ENCODE results near the gene CCL1. TPM values are rescaled to one million over a fixed set of nuclear protein-coding genes. Genes with fewer than 3 reads are reported as not detected.

Gene CCL1
- total and polyA plus RNA-seq, 10 of the 15 experiments (the other 5 are each of a cell fraction or from before 2014, with no cell fraction given): 0.14 to 1.8 (median 0.40) TPM; not detected in 3

DNA sequence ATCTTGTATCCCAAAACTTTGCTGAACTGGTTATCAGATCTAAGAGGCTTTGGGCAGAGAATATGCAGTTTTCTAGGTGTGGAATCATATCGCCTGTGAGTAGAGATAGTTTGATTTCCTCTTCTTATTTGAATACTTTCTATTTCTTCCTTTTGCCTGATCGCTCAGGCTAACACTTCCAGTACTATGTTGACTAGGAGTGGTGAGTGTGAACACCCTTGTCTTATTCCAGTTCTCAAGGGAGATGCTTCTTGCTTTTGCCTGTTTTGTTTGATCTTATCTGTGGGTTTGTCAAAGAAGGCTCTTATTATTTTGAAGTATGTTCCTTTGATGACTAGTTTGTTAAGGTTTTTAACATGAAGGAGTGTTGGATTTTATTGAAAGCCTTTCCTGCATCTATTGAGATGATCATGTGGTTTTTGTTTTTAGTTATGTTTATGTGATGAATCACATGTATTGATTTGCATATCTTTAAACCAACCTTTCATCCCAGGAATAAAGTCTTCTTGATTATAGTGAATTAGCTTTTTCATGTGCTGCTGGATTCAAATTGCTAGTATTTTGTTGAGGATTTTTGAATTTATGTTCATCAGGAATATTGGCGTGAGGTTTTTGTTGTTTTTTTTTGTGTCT lies 23.8 kb downstream of the CCL1 start:
- intact Hi-C loops (cut with micrococcal nuclease; ENCODE audit: unreplicated experiment): no loop called here
- no peaks in the 10 kb centered on the region for H3K79me2 ChIP-seq (ENCODE audit: control insufficient read depth, insufficient read depth, low read length)
- no peak overlapping the region for H3K9ac ChIP-seq (ENCODE audit: control insufficient read depth, insufficient read depth, low read length)
- no peak overlapping the region for H2AFZ ChIP-seq (ENCODE audit: control insufficient read depth, low read depth, low read length)
- DNase-seq (ENCODE audit: low read depth, low spot score) (no peak), FAIRE-seq (no peak), ATAC-seq (no peak)
- no peak for TF ChIP-seq GATAD2B (conservative IDR thresholded peaks at IDR 0.05; ENCODE audit: low read depth)
- no peak for TF ChIP-seq SIN3A (IDR thresholded peaks at IDR 0.05; ENCODE audit: low read depth, low read length)
- TF ChIP-seq SP1 (IDR thresholded peaks at IDR 0.05; ENCODE audit: low read depth, low read length): no peak
- no peak for TF ChIP-seq POLR2AphosphoS5 (IDR thresholded peaks at IDR 0.05; ENCODE audit: low read length)
- no peak for TF ChIP-seq ZBED1 (IDR thresholded peaks at IDR 0.05; ENCODE audit: borderline replicate concordance)
- TF ChIP-seq ETV6 (conservative IDR thresholded peaks at IDR 0.05 in 1 of 2, IDR thresholded peaks at IDR 0.05 in 1 of 2; ENCODE audit: borderline replicate concordance in 1 of 2, low read depth in 1 of 2): no peak
- TF ChIP-seq, protein P1, sequence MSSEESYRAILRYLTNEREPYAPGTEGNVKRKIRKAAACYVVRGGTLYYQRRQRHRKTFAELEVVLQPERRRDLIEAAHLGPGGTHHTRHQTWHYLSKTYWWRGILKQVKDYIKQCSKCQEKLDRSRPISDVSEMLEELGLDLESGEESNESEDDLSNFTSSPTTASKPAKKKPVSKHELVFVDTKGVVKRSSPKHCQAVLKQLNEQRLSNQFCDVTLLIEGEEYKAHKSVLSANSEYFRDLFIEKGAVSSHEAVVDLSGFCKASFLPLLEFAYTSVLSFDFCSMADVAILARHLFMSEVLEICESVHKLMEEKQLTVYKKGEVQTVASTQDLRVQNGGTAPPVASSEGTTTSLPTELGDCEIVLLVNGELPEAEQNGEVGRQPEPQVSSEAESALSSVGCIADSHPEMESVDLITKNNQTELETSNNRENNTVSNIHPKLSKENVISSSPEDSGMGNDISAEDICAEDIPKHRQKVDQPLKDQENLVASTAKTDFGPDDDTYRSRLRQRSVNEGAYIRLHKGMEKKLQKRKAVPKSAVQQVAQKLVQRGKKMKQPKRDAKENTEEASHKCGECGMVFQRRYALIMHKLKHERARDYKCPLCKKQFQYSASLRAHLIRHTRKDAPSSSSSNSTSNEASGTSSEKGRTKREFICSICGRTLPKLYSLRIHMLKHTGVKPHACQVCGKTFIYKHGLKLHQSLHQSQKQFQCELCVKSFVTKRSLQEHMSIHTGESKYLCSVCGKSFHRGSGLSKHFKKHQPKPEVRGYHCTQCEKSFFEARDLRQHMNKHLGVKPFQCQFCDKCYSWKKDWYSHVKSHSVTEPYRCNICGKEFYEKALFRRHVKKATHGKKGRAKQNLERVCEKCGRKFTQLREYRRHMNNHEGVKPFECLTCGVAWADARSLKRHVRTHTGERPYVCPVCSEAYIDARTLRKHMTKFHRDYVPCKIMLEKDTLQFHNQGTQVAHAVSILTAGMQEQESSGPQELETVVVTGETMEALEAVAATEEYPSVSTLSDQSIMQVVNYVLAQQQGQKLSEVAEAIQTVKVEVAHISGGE (CRISPR knock-in tag; IDR thresholded peaks at IDR 0.05): no peak
- TF ChIP-seq, protein P2, sequence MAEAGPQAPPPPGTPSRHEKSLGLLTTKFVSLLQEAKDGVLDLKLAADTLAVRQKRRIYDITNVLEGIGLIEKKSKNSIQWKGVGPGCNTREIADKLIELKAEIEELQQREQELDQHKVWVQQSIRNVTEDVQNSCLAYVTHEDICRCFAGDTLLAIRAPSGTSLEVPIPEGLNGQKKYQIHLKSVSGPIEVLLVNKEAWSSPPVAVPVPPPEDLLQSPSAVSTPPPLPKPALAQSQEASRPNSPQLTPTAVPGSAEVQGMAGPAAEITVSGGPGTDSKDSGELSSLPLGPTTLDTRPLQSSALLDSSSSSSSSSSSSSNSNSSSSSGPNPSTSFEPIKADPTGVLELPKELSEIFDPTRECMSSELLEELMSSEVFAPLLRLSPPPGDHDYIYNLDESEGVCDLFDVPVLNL (IDR thresholded peaks at IDR 0.05; ENCODE audit: low read depth, low read length): no peak
- no peak for TF ChIP-seq SMC3 (IDR thresholded peaks at IDR 0.05; ENCODE audit: borderline replicate concordance, low read length)
- TF ChIP-seq TCF7 (IDR thresholded peaks at IDR 0.05; ENCODE audit: borderline replicate concordance): no peak
- no peak for TF ChIP-seq BACH1 (IDR thresholded peaks at IDR 0.05; ENCODE audit: borderline replicate concordance)
- TF ChIP-seq CHD4 (IDR thresholded peaks at IDR 0.05): no peak
- TF ChIP-seq ZNF207 (IDR thresholded peaks at IDR 0.05; ENCODE audit: borderline replicate concordance): no peak
- no peak for TF ChIP-seq PAX8 (IDR thresholded peaks at IDR 0.05)
- TF ChIP-seq YY1 (IDR thresholded peaks at IDR 0.05; ENCODE audit: low read depth, low read length): no peak
- TF ChIP-seq ZZZ3 (IDR thresholded peaks at IDR 0.05; ENCODE audit: control insufficient read depth, insufficient read length, low read depth): no peak
- no peak for TF ChIP-seq MEF2B (IDR thresholded peaks at IDR 0.05; ENCODE audit: partially characterized antibody, poor library complexity, severe bottlenecking)
- no peak for TF ChIP-seq RBBP5 (conservative IDR thresholded peaks at IDR 0.05)
- H3K4me2 ChIP-seq (ENCODE audit: control insufficient read depth, insufficient read depth): no peak overlapping the region
- H3K4me3 ChIP-seq: no peak overlapping the region
- SMC1A ChIA-PET (ENCODE audit: uncharacterized antibody, unreplicated experiment): no interaction called here
- RAD21 ChIA-PET (ENCODE audit: unreplicated experiment): no interaction called here
- H3K27me3 ChIP-seq (replicated peaks in 1 of 2; ENCODE audit: control insufficient read depth in 2 of 2, insufficient read depth in 2 of 2, low read length in 1 of 2): no peaks in the 10 kb centered on the region
- H3K27ac ChIP-seq (ENCODE audit: control insufficient read depth, insufficient read depth): no peak overlapping the region
- H4K20me1 ChIP-seq (ENCODE audit: control insufficient read depth, insufficient read depth): no peaks in the 10 kb centered on the region
- no peaks in the 10 kb centered on the region for H3K4me1 ChIP-seq (ENCODE audit: control insufficient read depth, insufficient read depth, low read length)
- BruUV-seq (replicated peaks): no TSS peak
- POLR2A ChIA-PET: no interaction called here
- in situ Hi-C loops (cut with MboI): no loop called here
- no peaks in the 10 kb centered on the region for H3K36me3 ChIP-seq (ENCODE audit: control insufficient read depth in 2 of 2, insufficient read depth in 2 of 2, low read length in 1 of 2)
- 33% methylated on average over 3 of the region's 3 CpGs for WGBS (ENCODE audit: insufficient coverage, insufficient replicate concordance, low lambda C conversion rate, missing lambda C conversion rate)
- H3K9me3 ChIP-seq (replicated peaks; ENCODE audit: control insufficient read depth, insufficient read depth, low read length): no peaks in the 10 kb centered on the region
- CTCF ChIA-PET: interaction anchor here (0.7 to 1.2 kb wide), 3 partner anchors 22 to 23 kb away, joined by 3 to 4 read pairs (median 4); no protein-coding TSS in a partner anchor

Data from GM12878 (cell line).